Right atrium auricular region (tissue), 2 donors: Measurements from ENCODE around the gene MRTO4. TPM values are rescaled to one million over a fixed set of nuclear protein-coding genes. Genes with fewer than 3 reads are reported as not detected.
"Not testable (repeated sequence)": the region's sequence is repeated elsewhere in the genome, so short reads cannot be mapped to it uniquely, and the experiment has no call there.

ENCODE experiments used
- DNase-seq: peaks from one replicate; pipeline ENCODE4 v3.0.0-alpha.2; 2019; ENCODE audit warnings: low spot score
- H3K27ac ChIP-seq, 2 donors: fragments of 200-600 bp; sonication (generic); 1 replicate in 1 of 2; 2 replicates in 1 of 2; pipeline ENCODE4 v1.5.1; 2016 to 2019
- H3K27me3 ChIP-seq, 2 donors: fragments of 200-600 bp; sonication (generic); one replicate each; pipeline versions ENCODE4 v1.5.1 to v1.6.0; 2017 to 2019
- H3K36me3 ChIP-seq: fragments of 200-600 bp; sonication (generic); one replicate; pipeline ENCODE4 v1.5.1; 2016
- H3K4me1 ChIP-seq, 2 donors: fragments of 200-600 bp; sonication (generic); one replicate each; pipeline versions ENCODE4 v1.5.1 to v1.6.0; 2017 to 2019
- H3K4me3 ChIP-seq, 2 donors: fragments of 200-600 bp; sonication (generic); 1 replicate in 1 of 2; 2 replicates in 1 of 2; pipeline ENCODE4 v1.5.1; 2017 to 2019; ENCODE audit warnings: mild to moderate bottlenecking in 1 of 2, moderate library complexity in 1 of 2
- H3K9me3 ChIP-seq, 2 donors: fragments of 200-600 bp; sonication (generic); one replicate each; pipeline ENCODE4 v1.5.1; 2019
- total RNA-seq, 2 donors: library from RNA; depleted of rRNA; stranded (reverse); fragments of >200 nt; gene quantifications; one replicate each; pipeline ENCODE4 v1.1.0, GENCODE V29; 2016
- TF ChIP-seq, protein P1 (sequence below), 2 donors: fragments of 200-600 bp; sonication (generic); IDR thresholded peaks; one replicate each; pipeline ENCODE4 v1.5.1; 2019; ENCODE audit warnings: antibody characterized with exemption in 2 of 2

MRTO4 gene
- total RNA-seq, 2 donors from 2014 or later = 8.6 to 16.1 TPM

DNA sequence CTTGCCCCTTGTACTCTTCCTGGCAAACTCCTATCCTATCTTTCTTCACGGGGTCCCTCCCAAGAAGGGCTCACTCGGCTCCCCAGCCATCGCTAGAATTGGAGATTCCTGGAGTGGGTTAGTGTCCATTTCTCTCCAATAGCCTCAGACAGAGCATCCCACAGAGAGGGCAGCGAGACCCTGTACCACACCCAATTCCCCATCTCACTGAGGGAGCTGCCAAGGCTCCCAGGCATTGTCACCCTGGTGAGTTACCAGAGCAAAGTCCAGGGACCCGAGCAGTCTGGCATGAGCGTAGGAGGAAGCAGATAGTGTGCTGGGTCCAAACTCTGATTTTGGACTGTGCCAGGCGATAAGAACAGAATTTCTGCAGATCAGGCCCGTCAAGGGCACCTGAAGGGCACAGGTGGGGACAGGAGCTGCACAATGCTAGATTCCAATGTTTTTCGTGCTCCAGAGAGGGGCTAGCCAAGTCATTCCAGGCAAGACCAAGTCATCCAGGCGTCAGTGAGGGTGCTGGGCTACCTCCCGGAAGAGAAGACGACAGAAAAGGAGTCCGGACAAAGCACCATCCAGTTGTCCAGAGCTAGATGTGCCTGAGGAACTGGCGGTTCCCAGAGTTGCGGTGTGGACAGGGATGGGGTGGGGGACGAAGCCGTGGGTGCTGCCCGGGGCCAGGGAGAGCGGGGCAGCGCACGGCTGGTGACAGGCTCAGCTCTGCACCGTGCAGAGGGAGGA, 21.7 kb downstream of the MRTO4 start:
- TF ChIP-seq, protein P1, sequence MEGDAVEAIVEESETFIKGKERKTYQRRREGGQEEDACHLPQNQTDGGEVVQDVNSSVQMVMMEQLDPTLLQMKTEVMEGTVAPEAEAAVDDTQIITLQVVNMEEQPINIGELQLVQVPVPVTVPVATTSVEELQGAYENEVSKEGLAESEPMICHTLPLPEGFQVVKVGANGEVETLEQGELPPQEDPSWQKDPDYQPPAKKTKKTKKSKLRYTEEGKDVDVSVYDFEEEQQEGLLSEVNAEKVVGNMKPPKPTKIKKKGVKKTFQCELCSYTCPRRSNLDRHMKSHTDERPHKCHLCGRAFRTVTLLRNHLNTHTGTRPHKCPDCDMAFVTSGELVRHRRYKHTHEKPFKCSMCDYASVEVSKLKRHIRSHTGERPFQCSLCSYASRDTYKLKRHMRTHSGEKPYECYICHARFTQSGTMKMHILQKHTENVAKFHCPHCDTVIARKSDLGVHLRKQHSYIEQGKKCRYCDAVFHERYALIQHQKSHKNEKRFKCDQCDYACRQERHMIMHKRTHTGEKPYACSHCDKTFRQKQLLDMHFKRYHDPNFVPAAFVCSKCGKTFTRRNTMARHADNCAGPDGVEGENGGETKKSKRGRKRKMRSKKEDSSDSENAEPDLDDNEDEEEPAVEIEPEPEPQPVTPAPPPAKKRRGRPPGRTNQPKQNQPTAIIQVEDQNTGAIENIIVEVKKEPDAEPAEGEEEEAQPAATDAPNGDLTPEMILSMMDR (IDR thresholded peaks at IDR 0.05) = no peak
- no peak overlapping the region for H3K4me3 ChIP-seq
- H3K27me3 ChIP-seq = no peaks in the 10 kb centered on the region
- H3K36me3 ChIP-seq = no peaks in the 10 kb centered on the region
- no peaks in the 10 kb centered on the region for H3K9me3 ChIP-seq
- no peak overlapping the region for H3K27ac ChIP-seq
- H3K4me1 ChIP-seq = no peaks in the 10 kb centered on the region
- no peak for DNase-seq

DNA sequence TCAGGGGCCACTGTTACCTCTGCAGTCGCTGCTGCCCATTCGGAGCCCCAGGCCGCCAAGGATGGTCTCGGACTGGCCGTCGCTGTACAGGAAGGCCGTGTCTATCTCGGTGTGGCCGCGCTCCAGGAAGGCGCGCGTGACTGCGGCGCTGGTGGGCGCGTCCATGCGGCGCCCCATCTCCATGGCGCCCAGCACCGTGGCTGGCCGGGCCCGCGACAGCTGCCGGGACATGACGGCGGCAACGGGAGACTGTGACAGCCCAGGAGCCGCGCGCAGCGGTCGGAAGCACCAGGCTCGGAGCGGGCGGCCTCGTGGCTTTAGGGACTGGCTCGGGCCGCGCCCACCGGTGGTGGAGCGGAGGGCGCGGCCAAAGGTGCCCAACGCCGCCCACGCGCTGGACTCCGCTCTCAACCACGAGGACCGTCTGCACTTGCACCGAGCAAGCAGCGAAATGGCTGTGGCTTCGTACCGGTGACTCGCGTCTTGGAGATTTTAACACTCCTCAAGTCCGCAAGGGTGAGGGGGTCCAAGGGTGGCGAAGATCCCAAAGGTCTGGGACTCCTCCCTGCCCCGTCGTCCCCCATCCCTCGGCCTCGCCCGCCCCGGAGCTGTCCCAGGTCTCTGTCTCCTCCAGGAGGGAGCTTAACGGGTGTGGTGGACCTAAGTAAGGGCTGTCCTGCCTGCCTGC, 22.4 kb downstream of the MRTO4 start:
- H3K9me3 ChIP-seq, H3K27ac ChIP-seq, H3K27me3 ChIP-seq, H3K4me1 ChIP-seq, H3K36me3 ChIP-seq, H3K4me3 ChIP-seq, DNase-seq: not testable (repeated sequence)

DNA sequence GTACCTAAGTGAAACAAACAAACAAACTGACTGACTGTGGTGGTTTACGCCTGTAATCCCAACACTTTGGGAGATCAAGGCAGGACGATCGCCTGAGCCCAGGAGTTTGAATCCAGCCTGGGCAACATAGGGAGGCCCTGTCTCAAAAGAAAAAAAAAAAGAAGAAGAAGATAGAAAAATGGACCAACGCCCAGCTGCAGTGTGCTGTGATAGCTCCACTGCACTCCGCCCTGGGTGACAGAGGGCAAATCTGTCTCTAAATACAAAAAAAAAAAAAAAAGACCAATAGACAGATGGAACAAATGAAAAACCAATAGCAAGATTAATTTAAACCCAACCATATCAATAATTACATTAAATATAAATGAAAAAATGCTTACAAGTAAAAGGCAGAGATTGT, 23.0 kb downstream of the MRTO4 start:
- no peak overlapping the region for H3K27ac ChIP-seq
- no peaks in the 10 kb centered on the region for H3K36me3 ChIP-seq
- H3K4me1 ChIP-seq = no peaks in the 10 kb centered on the region
- TF ChIP-seq, protein P1 (IDR thresholded peaks at IDR 0.05) = no peak
- H3K9me3 ChIP-seq = no peaks in the 10 kb centered on the region
- no peak for DNase-seq
- H3K4me3 ChIP-seq = no peak overlapping the region
- no peaks in the 10 kb centered on the region for H3K27me3 ChIP-seq

DNA sequence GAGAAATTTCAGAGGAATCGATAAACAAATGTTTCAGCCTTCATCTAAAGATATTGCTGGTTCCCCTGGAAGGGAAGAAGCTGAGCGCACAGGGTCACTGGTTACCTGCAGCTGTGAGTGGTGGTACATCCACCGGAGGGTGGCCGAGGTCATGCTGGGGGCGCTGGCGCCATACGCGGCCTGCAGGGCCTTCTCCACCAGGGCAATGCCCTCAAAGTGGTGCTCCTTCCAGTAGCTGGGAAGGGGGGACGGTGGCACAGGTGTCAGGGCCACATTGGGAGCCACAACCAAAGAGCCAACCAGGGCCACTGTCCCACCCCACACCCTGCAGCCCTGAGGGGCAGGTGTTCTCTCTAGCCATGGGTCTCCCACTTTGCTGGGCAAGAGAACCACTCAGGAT, 32.3 kb downstream of the MRTO4 start:
- Histone ChIP-seq H3K4me3 (no peak overlapping the region), H3K27me3 (no peaks in the 10 kb centered on the region), H3K9me3 (no peaks in the 10 kb centered on the region), H3K4me1 (peaks cover 0 to 3% of the 10 kb centered on the region in 2 donors), H3K36me3 (no peaks in the 10 kb centered on the region), H3K27ac (no peak overlapping the region)
- no peak for DNase-seq
- TF ChIP-seq, protein P1 (IDR thresholded peaks at IDR 0.05) = no peak

DNA sequence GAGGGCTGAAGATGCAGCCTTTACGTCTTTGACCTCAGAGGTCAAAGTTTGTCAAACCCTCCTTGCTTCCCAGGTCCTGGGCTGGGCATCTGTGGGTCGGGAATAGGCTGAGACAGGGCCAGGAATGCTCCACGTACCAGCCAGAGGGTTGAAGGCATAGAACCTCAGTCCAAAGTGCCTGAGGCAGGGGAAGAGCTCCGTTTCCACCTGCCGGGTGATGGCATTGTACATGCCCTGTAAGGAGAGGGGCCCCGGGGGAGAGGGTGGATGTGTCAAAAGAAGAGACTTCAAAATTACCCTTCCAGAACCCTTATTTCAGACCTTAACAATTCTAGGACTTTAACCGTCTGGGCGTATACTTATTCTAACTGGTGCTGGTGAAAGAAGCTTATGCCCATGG, 33.3 kb downstream of the MRTO4 start:
- no peak for DNase-seq
- no peaks in the 10 kb centered on the region for H3K9me3 ChIP-seq
- H3K27me3 ChIP-seq = no peaks in the 10 kb centered on the region
- no peaks in the 10 kb centered on the region for H3K36me3 ChIP-seq
- H3K4me3 ChIP-seq = no peak overlapping the region
- TF ChIP-seq, protein P1 (IDR thresholded peaks at IDR 0.05) = no peak
- H3K4me1 ChIP-seq = peaks cover 0 to 7% of the 10 kb centered on the region in 2 donors
- no peak overlapping the region for H3K27ac ChIP-seq

DNA sequence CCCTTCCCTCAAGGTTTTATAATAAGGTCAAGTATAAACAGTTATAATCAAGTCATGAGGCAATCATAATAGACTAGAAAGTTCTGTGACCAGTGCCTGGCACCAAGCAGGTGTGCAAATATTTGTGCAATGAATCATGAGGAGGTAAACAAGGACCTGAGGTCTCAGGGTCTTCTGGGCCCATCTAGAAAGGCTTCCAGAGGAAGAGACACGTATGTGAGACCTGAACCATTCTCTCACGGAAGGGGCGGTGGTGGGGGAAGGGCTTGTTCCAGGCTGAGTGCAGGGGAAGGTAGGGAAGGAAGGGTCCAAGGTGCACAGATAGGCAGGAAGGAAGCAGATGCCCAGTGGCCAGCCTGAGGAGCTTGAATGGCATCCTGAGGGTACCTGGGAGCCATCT, 33.8 kb downstream of the MRTO4 start:
- not testable (repeated sequence) for H3K4me1 ChIP-seq, DNase-seq, H3K27ac ChIP-seq, H3K27me3 ChIP-seq, H3K36me3 ChIP-seq, H3K9me3 ChIP-seq, H3K4me3 ChIP-seq

DNA sequence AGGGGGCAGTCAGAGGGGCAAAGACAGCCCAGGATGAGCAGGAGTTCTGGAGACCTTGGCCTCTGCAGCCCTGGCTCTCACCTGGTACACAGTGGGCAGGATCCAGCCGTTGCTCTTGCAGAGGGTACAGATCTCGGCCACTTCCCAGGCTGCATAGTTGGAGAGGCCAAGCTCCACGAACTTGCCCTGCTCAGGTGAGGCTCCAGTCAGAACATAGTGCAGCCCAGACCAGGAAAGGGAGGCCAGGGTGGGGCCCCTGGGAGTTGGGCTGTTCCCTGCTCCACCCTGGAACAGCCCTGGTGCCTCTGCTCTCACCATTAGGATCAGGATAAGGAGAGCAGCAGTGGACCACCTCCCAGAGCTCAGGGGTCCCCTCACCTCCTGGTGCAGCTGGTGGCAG, 34.2 kb downstream of the MRTO4 start:
- DNase-seq = not testable (repeated sequence)

More for the DNA sequence above, 34.2 kb downstream of the MRTO4 start:
- not testable (repeated sequence) for H3K36me3 ChIP-seq, H3K4me1 ChIP-seq, H3K4me3 ChIP-seq, H3K9me3 ChIP-seq, H3K27me3 ChIP-seq, H3K27ac ChIP-seq
